Measurements from ENCODE around the gene SIRT2. TPM values are rescaled to one million over a fixed set of nuclear protein-coding genes. Genes with fewer than 3 reads are reported as not detected.

Gene SIRT2
- total RNA-seq, 1 experiment from 2014 or later, result 15.4 TPM

- CTCF ChIA-PET, result interaction anchor here (1.5 kb wide), 1 partner anchor 9 kb away, joined by 7 read pairs; the partner anchor contains the start of genes MRPS12 and SARS2
- intact Hi-C loops (cut with micrococcal nuclease), result loop anchor here (10.0 kb wide), 1 partner anchor 425 kb away; no protein-coding TSS in a partner anchor
- POLR2A ChIA-PET, result interaction anchor here (0.6 to 1.2 kb wide), 3 partner anchors 9 to 48 kb away, joined by 3 to 4 read pairs (median 3); partner anchors contain the start of genes MRPS12 and SARS2
- no peaks in the 10 kb centered on the region for H4K20me1 ChIP-seq (ENCODE audit: insufficient read depth)
- peaks cover 0 to 1% of the 10 kb centered on the region in 2 experiments; a peak in 1 of 4 replicates for H3K9me3 ChIP-seq (ENCODE audit: control insufficient read depth in 1 of 2, insufficient read depth in 1 of 2, low read depth in 1 of 2, low read length in 2 of 2)
- no peaks in the 10 kb centered on the region for H3K79me2 ChIP-seq (ENCODE audit: insufficient read depth, low read length)
- ATAC-seq (no peak), DNase-seq (ENCODE audit: low read depth, low spot score) (no peak)
- H3K4me1 ChIP-seq (ENCODE audit: control insufficient read depth in 1 of 2, insufficient read depth in 2 of 2, low read length in 2 of 2), result no peaks in the 10 kb centered on the region
- no peak overlapping the region for H3K9ac ChIP-seq (ENCODE audit: low read length)
- BruUV-seq (replicated peaks), result no TSS peak
- RAD21 ChIA-PET (ENCODE audit: low non-redundant PET in 1 of 2, low total read pairs in 2 of 2, uncharacterized antibody in 2 of 2, unreplicated experiment in 2 of 2), result interaction anchor here in 1 of 2 experiments (0.6 kb wide), 1 partner anchor 99 kb away, joined by 3 read pairs; no protein-coding TSS in a partner anchor
- H2AFZ ChIP-seq (ENCODE audit: low read depth, low read length, poor library complexity, severe bottlenecking), result no peak overlapping the region
- H3K27me3 ChIP-seq (ENCODE audit: insufficient read depth, low read length), result no peaks in the 10 kb centered on the region
- no peak overlapping the region for H3K4me2 ChIP-seq (ENCODE audit: low read length)
- TF ChIP-seq EZH2 (IDR thresholded peaks at IDR 0.05) (no peak), ZFX (IDR thresholded peaks at IDR 0.05) (no peak)
- no peak overlapping the region for H3K27ac ChIP-seq (ENCODE audit: low read depth, low read length)
- H3K36me3 ChIP-seq (ENCODE audit: control insufficient read depth in 1 of 2, insufficient read depth in 2 of 2, low read length in 2 of 2), result no peaks in the 10 kb centered on the region
- no peak overlapping the region for H3K4me3 ChIP-seq (replicated peaks in 1 of 2; ENCODE audit: low read depth in 1 of 2, low read length in 2 of 2)
- no peaks in the 10 kb centered on the region for H3K9me2 ChIP-seq (ENCODE audit: insufficient read depth)
Observed at GRCh38 chr19:38939957-38940356, 40.5 kb upstream of the SIRT2 start.

- CTCF ChIA-PET, result interaction anchor here (0.9 kb wide), 1 partner anchor 85 kb away, joined by 3 read pairs; no protein-coding TSS in a partner anchor
- POLR2A ChIA-PET, result no interaction called here
- BruUV-seq (replicated peaks), result no TSS peak
- TF ChIP-seq ELF1 (IDR thresholded peaks at IDR 0.05; ENCODE audit: borderline replicate concordance, low read depth), result no peak
- no peak for TF ChIP-seq EGR1 (IDR thresholded peaks at IDR 0.05; ENCODE audit: low read depth)
- no peak for TF ChIP-seq TCF7L2 (IDR thresholded peaks at IDR 0.05; ENCODE audit: borderline replicate concordance, extremely low read depth, insufficient read depth, insufficient read length)
- TF ChIP-seq EZH2 (IDR thresholded peaks at IDR 0.05), result no peak
- TF ChIP-seq FOSL1 (IDR thresholded peaks at IDR 0.05; ENCODE audit: low read depth), result no peak
- TF ChIP-seq RAD21 (IDR thresholded peaks at IDR 0.05; ENCODE audit: low read depth), result no peak
- TF ChIP-seq REST (IDR thresholded peaks at IDR 0.05; ENCODE audit: low read depth), result no peak
- no peak for TF ChIP-seq MAX (IDR thresholded peaks at IDR 0.05)
- no peak for TF ChIP-seq POLR2A (IDR thresholded peaks at IDR 0.05; ENCODE audit: borderline replicate concordance, extremely low read depth, insufficient read depth, insufficient read length)
- no peak for TF ChIP-seq ZNF274 (IDR thresholded peaks at IDR 0.05; ENCODE audit: low read depth, low read length)
- TF ChIP-seq SP1 (IDR thresholded peaks at IDR 0.05; ENCODE audit: low read depth), result no peak
- TF ChIP-seq YY1 (IDR thresholded peaks at IDR 0.05; ENCODE audit: extremely low read depth, insufficient replicate concordance, low read depth, low read length), result no peak
- no peak for TF ChIP-seq SIN3A (IDR thresholded peaks at IDR 0.05; ENCODE audit: low read depth)
- TF ChIP-seq CBX3 (IDR thresholded peaks at IDR 0.05; ENCODE audit: low read depth), result no peak
- TF ChIP-seq POLR2AphosphoS5 (IDR thresholded peaks at IDR 0.05; ENCODE audit: low read depth, low read length), result no peak
Observed at GRCh38 chr19:38933544-38933943, 34.1 kb upstream of the SIRT2 start.

More at GRCh38 chr19:38933544-38933943, 34.1 kb upstream of the SIRT2 start:
- Histone ChIP-seq H3K9me2 (ENCODE audit: insufficient read depth) (no peaks in the 10 kb centered on the region), H3K9me3 (ENCODE audit: control insufficient read depth in 1 of 2, insufficient read depth in 1 of 2, low read depth in 1 of 2, low read length in 2 of 2) (peaks cover 0 to 9% of the 10 kb centered on the region in 2 experiments; a peak in 1 of 4 replicates), H3K9ac (ENCODE audit: low read length) (no peak overlapping the region), H3K36me3 (ENCODE audit: control insufficient read depth in 1 of 2, insufficient read depth in 2 of 2, low read length in 2 of 2) (peaks cover 7 to 25% of the 10 kb centered on the region in 2 experiments), H4K20me1 (ENCODE audit: insufficient read depth) (no peaks in the 10 kb centered on the region), H2AFZ (ENCODE audit: low read depth, low read length, poor library complexity, severe bottlenecking) (no peak overlapping the region), H3K4me2 (ENCODE audit: low read length) (no peak overlapping the region), H3K27ac (ENCODE audit: low read depth, low read length) (no peak overlapping the region), H3K4me3 (replicated peaks in 1 of 2; ENCODE audit: low read depth in 1 of 2, low read length in 2 of 2) (no peak overlapping the region), H3K4me1 (ENCODE audit: control insufficient read depth in 1 of 2, insufficient read depth in 2 of 2, low read length in 2 of 2) (peaks cover 11 to 20% of the 10 kb centered on the region in 2 experiments; a peak in 3 of 4 replicates), H3K27me3 (ENCODE audit: insufficient read depth, low read length) (no peaks in the 10 kb centered on the region), H3K79me2 (ENCODE audit: insufficient read depth, low read length) (peaks cover 45% of the 10 kb centered on the region)
- ATAC-seq (no peak), DNase-seq (ENCODE audit: low read depth, low spot score) (no peak)
- intact Hi-C loops (cut with micrococcal nuclease), result loop anchor here (5.0 to 10.0 kb wide), 3 partner anchors 201 to 419 kb away; no protein-coding TSS in a partner anchor
- RAD21 ChIA-PET (ENCODE audit: low non-redundant PET in 1 of 2, low total read pairs in 2 of 2, uncharacterized antibody in 2 of 2, unreplicated experiment in 2 of 2), result interaction anchor here in 1 of 2 experiments (0.7 kb wide), 1 partner anchor 124 kb away, joined by 3 read pairs; no protein-coding TSS in a partner anchor

Measured in HCT116 (cell line).